ENCODE results near the gene MINDY2.

GRCh38 chr15:58762731-58763130 is 8.4 kb upstream of the MINDY2 start:
- no peak for TF ChIP-seq JUN (CRISPR knock-in tag; IDR thresholded peaks at IDR 0.05)
- TF ChIP-seq IRF1 (CRISPR knock-in tag; IDR thresholded peaks at IDR 0.05) = no peak
- TF ChIP-seq, protein P1, sequence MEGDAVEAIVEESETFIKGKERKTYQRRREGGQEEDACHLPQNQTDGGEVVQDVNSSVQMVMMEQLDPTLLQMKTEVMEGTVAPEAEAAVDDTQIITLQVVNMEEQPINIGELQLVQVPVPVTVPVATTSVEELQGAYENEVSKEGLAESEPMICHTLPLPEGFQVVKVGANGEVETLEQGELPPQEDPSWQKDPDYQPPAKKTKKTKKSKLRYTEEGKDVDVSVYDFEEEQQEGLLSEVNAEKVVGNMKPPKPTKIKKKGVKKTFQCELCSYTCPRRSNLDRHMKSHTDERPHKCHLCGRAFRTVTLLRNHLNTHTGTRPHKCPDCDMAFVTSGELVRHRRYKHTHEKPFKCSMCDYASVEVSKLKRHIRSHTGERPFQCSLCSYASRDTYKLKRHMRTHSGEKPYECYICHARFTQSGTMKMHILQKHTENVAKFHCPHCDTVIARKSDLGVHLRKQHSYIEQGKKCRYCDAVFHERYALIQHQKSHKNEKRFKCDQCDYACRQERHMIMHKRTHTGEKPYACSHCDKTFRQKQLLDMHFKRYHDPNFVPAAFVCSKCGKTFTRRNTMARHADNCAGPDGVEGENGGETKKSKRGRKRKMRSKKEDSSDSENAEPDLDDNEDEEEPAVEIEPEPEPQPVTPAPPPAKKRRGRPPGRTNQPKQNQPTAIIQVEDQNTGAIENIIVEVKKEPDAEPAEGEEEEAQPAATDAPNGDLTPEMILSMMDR (IDR thresholded peaks at IDR 0.05) = no peak
- no peak for TF ChIP-seq NR3C1 (CRISPR knock-in tag; conservative IDR thresholded peaks at IDR 0.05; ENCODE audit: low read depth)
- no peak for TF ChIP-seq ZBTB21 (CRISPR knock-in tag; IDR thresholded peaks at IDR 0.05; ENCODE audit: borderline replicate concordance)
- no peak for TF ChIP-seq ATF1 (CRISPR knock-in tag; IDR thresholded peaks at IDR 0.05)
- no peak for TF ChIP-seq SP1 (CRISPR knock-in tag; conservative IDR thresholded peaks at IDR 0.05)
- no peak for TF ChIP-seq CREB1 (CRISPR knock-in tag; IDR thresholded peaks at IDR 0.05)
- TF ChIP-seq TEAD4 (CRISPR knock-in tag; IDR thresholded peaks at IDR 0.05) = no peak
- no peak for TF ChIP-seq ZNF121 (CRISPR knock-in tag; IDR thresholded peaks at IDR 0.05)
- TF ChIP-seq USF2 (CRISPR knock-in tag; IDR thresholded peaks at IDR 0.05) = no peak
- TF ChIP-seq, protein P2, sequence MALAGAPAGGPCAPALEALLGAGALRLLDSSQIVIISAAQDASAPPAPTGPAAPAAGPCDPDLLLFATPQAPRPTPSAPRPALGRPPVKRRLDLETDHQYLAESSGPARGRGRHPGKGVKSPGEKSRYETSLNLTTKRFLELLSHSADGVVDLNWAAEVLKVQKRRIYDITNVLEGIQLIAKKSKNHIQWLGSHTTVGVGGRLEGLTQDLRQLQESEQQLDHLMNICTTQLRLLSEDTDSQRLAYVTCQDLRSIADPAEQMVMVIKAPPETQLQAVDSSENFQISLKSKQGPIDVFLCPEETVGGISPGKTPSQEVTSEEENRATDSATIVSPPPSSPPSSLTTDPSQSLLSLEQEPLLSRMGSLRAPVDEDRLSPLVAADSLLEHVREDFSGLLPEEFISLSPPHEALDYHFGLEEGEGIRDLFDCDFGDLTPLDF (CRISPR knock-in tag; IDR thresholded peaks at IDR 0.05) = no peak
- TF ChIP-seq E2F4 (CRISPR knock-in tag; IDR thresholded peaks at IDR 0.05; ENCODE audit: borderline replicate concordance, low read depth) = no peak

Data from WTC11 (cell line).